Kidney (tissue), 14 donors: Measurements from ENCODE around the gene CD248. TPM values are rescaled to one million over a fixed set of nuclear protein-coding genes. Genes with fewer than 3 reads are reported as not detected.

ENCODE experiments used
- DNase-seq, 5 donors: peaks; one replicate each; pipeline ENCODE4 v3.0.0-alpha.2; 2013 to 2020
- FAIRE-seq: peaks from 2 replicates; lab custom pipeline; 2012; peaks lifted over from hg19 to GRCh38; lab: Jason Lieb, UNC
- H3K27ac ChIP-seq, 2 donors: one replicate each; pipeline ENCODE4 v1.7.0; 2013; ENCODE audit warnings: low read depth in 2 of 2, low read length in 2 of 2, inconsistent platforms in 1 of 2
- H3K27me3 ChIP-seq: one replicate; pipeline ENCODE4 v1.7.1; 2013; ENCODE audit warnings: low read length, inconsistent platforms; ENCODE audit not compliant: control insufficient read depth, insufficient read depth
- H3K36me3 ChIP-seq, 3 donors: one replicate each; pipeline versions ENCODE4 v1.7.0 to v1.7.1; 2013; ENCODE audit warnings: low read length in 3 of 3, control low read depth in 1 of 3, inconsistent platforms in 1 of 3; ENCODE audit not compliant: insufficient read depth in 3 of 3, control insufficient read depth in 2 of 3
- H3K4me1 ChIP-seq, 3 donors: one replicate each; pipeline versions ENCODE4 v1.7.0 to v1.7.1; 2013; ENCODE audit warnings: low read length in 3 of 3, inconsistent platforms in 1 of 3, low read depth in 1 of 3; ENCODE audit not compliant: control insufficient read depth in 2 of 3, insufficient read depth in 2 of 3
- H3K4me3 ChIP-seq, 3 donors: one replicate each; pipeline versions ENCODE4 v1.7.0 to v1.8.1; 2013; ENCODE audit warnings: low read length in 3 of 3, control low read depth in 1 of 3, inconsistent platforms in 1 of 3
- H3K9ac ChIP-seq, 3 donors: one replicate each; pipeline versions ENCODE4 v1.7.0 to v1.7.1; 2013; ENCODE audit warnings: low read length in 3 of 3, control low read depth in 1 of 3, inconsistent platforms in 1 of 3
- H3K9me3 ChIP-seq, 3 donors: one replicate each; pipeline versions ENCODE4 v1.7.0 to v1.7.1; 2013; ENCODE audit warnings: low read length in 3 of 3, control low read depth in 1 of 3, inconsistent platforms in 1 of 3; ENCODE audit not compliant: control insufficient read depth in 2 of 3, insufficient read depth in 1 of 3
- intact Hi-C: fragments of 100-400 bp; cut with DNase I; formaldehyde crosslinking; loops from one replicate; pipeline ENCODE4 v1.11.1; 2022
- polyA plus RNA-seq: library from polyadenylated mRNA; stranded (reverse); fragments of 350-450 nt; fragmentation: Illumina TruSeq; extraction: RNeasy Lipid Tissue Mini Kit (QIAGEN cat#74804); gene quantifications from one replicate; pipeline ENCODE4 v1.2.3, GENCODE V29; 2014; ENCODE audit warnings: low read depth, low replicate concordance; ENCODE audit not compliant: insufficient read depth
- total RNA-seq: library from RNA; stranded (reverse); fragmentation: NEBNext Ultra II Directional; extraction: Animal tissue kit (Norgen Biotek cat#: 25700); gene quantifications from one replicate; pipeline ENCODE4 v1.2.1, GENCODE V29; 2021
- TF ChIP-seq, protein P1 (sequence below): IDR thresholded peaks from 3 replicates; pipeline ENCODE4 v1.5.1; 2012; ENCODE audit warnings: mild to moderate bottlenecking, moderate library complexity, borderline replicate concordance; ENCODE audit not compliant: insufficient read depth; ENCODE audit errors: extremely low read depth
- donor health status: control.
- donor health status: control.
- donor health status: control.
- donor health status: control.
- donor health status: control.
- donor health status: DM: yes; HTN: yes; CAD: no.
- donor health status: Normal renal cell carcinoma (clear cell type).

CD248 gene
- total and polyA plus RNA-seq, 2 donors from 2014 or later = 14.8 to 22.9 TPM

DNA sequence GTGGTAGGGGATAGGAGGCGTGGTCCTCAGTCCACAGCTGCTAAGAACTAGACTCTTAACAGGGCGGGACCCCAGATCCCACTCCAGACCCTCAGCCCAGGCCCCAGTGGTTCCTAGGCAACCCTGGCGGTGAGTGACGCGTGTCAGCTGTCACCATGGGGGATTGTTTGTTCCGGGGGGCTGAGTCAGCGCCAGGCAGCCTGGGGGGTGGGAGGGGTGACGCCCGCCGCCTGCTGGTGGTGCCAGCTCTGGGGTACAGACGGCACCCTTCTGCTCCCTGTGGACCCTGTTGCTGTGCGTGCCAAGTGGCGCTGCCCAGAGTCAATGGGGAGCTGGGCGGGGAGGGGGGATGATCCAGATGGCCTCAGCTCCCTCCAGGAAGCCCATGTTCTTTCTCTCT is 36.4 kb downstream of the CD248 start:
- TF ChIP-seq, protein P1, sequence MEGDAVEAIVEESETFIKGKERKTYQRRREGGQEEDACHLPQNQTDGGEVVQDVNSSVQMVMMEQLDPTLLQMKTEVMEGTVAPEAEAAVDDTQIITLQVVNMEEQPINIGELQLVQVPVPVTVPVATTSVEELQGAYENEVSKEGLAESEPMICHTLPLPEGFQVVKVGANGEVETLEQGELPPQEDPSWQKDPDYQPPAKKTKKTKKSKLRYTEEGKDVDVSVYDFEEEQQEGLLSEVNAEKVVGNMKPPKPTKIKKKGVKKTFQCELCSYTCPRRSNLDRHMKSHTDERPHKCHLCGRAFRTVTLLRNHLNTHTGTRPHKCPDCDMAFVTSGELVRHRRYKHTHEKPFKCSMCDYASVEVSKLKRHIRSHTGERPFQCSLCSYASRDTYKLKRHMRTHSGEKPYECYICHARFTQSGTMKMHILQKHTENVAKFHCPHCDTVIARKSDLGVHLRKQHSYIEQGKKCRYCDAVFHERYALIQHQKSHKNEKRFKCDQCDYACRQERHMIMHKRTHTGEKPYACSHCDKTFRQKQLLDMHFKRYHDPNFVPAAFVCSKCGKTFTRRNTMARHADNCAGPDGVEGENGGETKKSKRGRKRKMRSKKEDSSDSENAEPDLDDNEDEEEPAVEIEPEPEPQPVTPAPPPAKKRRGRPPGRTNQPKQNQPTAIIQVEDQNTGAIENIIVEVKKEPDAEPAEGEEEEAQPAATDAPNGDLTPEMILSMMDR = no peak
- Histone ChIP-seq H3K9ac (no peak overlapping the region), H3K4me3 (no peak overlapping the region), H3K36me3 (peaks cover 0 to 1% (median 0%) of the 10 kb centered on the region in 3 donors), H3K27me3 (no peaks in the 10 kb centered on the region), H3K4me1 (peaks cover 0 to 5% (median 0%) of the 10 kb centered on the region in 3 donors), H3K9me3 (no peaks in the 10 kb centered on the region), H3K27ac (no peak overlapping the region)
- DNase-seq (no peak), FAIRE-seq (no peak)
- intact Hi-C loops = no loop called here

DNA sequence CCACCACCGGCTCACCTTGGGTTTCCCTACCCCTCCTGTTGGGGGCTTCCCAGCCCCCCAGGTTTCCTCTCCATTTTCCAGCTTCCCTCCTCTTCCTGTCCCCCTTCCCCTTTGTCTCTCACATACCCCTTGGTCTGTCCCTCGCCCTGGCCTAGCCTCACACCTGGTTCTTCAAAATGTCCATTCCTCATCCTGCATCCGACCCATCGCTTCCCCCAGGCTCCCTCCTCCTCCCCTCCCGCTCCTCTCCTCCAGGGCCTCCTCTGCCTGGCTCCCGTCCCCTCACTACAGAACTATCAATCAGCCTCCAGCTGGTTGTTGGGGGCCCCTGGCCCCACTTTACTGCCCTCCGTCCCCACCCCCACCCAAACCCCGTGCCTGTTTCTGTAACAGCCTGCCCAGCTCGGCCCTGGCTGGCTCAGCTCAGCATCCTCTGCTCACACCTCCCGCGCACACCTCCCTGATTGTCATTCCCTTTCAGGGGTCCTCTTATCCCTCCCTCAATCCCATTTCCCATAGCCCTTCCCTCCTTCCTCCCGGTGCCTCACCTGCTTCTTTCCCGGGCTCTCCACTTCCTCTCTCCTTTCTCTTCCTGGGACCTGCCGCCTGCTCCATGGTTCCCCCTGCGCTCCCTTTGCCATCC is 37.6 kb downstream of the CD248 start:
- no peak for FAIRE-seq
- Histone ChIP-seq H3K9me3 (no peaks in the 10 kb centered on the region), H3K36me3 (peaks cover 1 to 7% (median 3%) of the 10 kb centered on the region in 3 donors), H3K27ac (no peak overlapping the region), H3K4me3 (no peak overlapping the region), H3K27me3 (no peaks in the 10 kb centered on the region), H3K9ac (no peak overlapping the region), H3K4me1 (peaks cover 0 to 5% (median 0%) of the 10 kb centered on the region in 3 donors)
- intact Hi-C loops = loop anchor here (10.0 kb wide), 1 partner anchor 54 kb away; no protein-coding TSS in a partner anchor
- no peak for DNase-seq
- TF ChIP-seq, protein P1 = no peak

DNA sequence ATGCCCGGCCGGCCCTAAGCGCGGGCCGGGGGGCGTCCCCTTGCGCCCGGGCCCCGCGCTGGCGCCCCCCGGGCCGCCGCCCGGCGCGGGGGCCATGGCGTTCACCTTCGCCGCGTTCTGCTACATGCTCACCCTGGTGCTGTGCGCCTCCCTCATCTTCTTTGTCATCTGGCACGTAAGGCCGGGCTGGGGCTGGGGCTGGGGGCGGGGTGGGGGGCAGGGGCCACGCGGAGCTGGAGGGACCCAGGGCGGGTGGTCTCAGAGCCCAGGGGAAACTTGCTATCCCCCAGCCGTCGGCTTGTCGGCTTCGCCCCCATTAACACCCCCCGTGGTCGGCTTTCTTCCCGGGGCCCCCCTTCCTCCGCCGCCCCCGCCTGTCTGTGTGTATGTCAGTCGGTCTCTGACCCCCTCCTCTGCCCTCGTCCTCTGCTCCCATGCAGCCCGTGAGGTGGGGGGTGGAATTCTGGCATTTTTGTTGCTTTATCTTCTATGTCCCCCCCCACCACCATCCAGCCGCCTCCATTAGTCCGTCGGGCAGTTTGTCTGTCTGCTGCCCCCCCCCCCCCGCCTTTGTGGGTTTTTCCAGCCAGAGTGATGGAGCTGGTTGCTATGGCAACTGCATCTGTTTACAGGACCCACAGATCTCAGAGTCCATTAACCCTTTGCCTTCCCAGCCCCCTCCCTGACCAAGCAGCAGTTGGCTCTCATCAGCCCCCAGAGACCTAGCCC is 38.3 kb downstream of the CD248 start:
- Histone ChIP-seq H3K27ac (no peak overlapping the region), H3K36me3 (peaks cover 6 to 13% (median 8%) of the 10 kb centered on the region in 3 donors), H3K4me1 (peaks cover 0 to 5% (median 0%) of the 10 kb centered on the region in 3 donors), H3K9ac (no peak overlapping the region), H3K9me3 (no peaks in the 10 kb centered on the region), H3K27me3 (no peaks in the 10 kb centered on the region), H3K4me3 (no peak overlapping the region)
- DNase-seq (peak in 1 of 5 donors; percentile 81), FAIRE-seq (no peak)
- TF ChIP-seq, protein P1 = no peak
- intact Hi-C loops = loop anchor here (10.0 kb wide), 1 partner anchor 54 kb away; no protein-coding TSS in a partner anchor
